Heart left ventricle (tissue), 13 donors: ENCODE data around the gene NR1H3.

ENCODE experiments used
- POLR2A ChIP-seq, 2 donors: fragments of 450-650 bp; IDR thresholded peaks; one replicate each; pipeline ENCODE4 v1.6.1; 2017; ENCODE audit warnings: antibody characterized with exemption in 2 of 2, mild to moderate bottlenecking in 2 of 2, moderate library complexity in 2 of 2
- TF ChIP-seq, protein P1 (sequence below), 12 donors: fragments of 200-600 bp; sonication (generic) in 4 of 12; IDR thresholded peaks; one replicate each; pipeline versions ENCODE4 v1.5.0 to v1.8.0; 2018 to 2022; ENCODE audit warnings: antibody characterized with exemption in 12 of 12, mild to moderate bottlenecking in 5 of 12
- donor health status: ischemic (EF 13 %, LVEDD 7.1; RV severe dilation, severe dysfunction).
- donor health status: DM: no; HTN: yes; CAD: no.
- donor health status: DM: no; HTN: no; CAD: no.
- donor health status: ischemic (EF 25% LVEDD 6.9; RV normal size, moderate dysfunction).
- donor health status: ischemic (EF 25% LVEDD 5.7; RV mildly dilated, moderate dysfunction).
- donor health status: ischemic (EF 35%, LVEDD 5.7; RV mildly dilated, moderate dysfunction).
- donor health status: nonischemic (EF 11% LVEDD 7.7; RV severe dilation, severe dysfunction).
- donor health status: DM: yes; HTN: yes; CAD: no.
- donor health status: PGD.
- donor health status: ischemic (EF 29% LVEDD 5.4; RV normal size, mild dysfunction).
- donor health status: nonischemic (EF 23%, LVEDD 6.1; RV moderate dilation, normal function).

DNA sequence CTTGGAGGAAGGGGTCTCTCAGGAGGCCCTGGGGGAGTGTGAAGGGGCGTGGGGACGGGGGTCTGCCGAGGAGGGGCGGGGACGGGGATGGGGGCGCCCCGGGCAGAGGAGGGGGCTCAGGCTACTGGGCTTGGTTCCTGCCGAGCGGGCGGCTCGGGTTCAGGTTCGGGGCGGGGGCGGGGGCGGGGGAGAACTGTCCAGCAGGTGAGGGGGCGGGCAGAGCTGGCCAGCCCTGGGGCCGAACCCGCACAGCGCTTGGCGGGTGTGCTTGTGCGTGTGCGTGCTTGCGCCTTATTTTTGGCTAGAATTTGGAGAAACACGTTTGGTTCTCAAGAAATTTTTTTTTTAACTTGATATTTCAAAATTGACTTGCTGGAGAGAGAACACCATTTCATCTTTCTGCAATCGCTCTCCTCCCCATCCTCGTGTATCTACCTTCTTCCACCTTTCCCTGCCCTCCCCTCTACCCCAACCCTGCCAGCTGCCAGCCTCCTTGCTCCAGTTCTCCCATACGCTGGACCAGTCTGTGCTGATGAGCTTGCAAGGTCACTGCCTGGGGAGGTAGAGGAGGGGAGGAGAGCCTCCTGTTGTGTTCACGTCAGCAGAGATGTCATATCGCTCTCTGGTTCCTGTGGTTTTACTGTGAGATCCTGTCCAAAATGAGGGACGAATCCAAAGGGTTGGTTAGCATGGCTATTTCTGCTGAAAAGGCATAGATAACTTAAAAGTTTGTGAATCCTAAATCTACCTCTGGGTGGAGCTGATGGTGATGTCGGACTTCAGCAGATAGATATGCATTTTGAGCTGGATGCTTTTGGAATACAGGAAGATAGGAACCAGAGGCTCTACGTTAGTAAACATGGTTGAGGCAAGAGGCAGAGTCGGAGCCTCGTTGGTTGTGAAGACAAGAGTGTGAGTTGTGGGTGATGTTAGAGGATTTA lies 12.8 kb downstream of the NR1H3 start:
- no peak for TF ChIP-seq POLR2A (IDR thresholded peaks at IDR 0.05)
- TF ChIP-seq, protein P1, sequence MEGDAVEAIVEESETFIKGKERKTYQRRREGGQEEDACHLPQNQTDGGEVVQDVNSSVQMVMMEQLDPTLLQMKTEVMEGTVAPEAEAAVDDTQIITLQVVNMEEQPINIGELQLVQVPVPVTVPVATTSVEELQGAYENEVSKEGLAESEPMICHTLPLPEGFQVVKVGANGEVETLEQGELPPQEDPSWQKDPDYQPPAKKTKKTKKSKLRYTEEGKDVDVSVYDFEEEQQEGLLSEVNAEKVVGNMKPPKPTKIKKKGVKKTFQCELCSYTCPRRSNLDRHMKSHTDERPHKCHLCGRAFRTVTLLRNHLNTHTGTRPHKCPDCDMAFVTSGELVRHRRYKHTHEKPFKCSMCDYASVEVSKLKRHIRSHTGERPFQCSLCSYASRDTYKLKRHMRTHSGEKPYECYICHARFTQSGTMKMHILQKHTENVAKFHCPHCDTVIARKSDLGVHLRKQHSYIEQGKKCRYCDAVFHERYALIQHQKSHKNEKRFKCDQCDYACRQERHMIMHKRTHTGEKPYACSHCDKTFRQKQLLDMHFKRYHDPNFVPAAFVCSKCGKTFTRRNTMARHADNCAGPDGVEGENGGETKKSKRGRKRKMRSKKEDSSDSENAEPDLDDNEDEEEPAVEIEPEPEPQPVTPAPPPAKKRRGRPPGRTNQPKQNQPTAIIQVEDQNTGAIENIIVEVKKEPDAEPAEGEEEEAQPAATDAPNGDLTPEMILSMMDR (IDR thresholded peaks at IDR 0.05): peak in 2 of 12 donors; percentile 7 to 23
